H1 (cell line): Measurements from ENCODE around the gene SLC12A8. TPM values are rescaled to one million over a fixed set of nuclear protein-coding genes. Genes with fewer than 3 reads are reported as not detected.

Experiments used
- CTCF ChIA-PET: fragments of 300-600 bp; sonication (Branson Sonifier 250); formaldehyde crosslinking; loops from one replicate; lab custom pipeline; 2021; ENCODE audit not compliant: partially characterized antibody; lab: Charles Lee
- POLR2A ChIA-PET: fragments of 300-600 bp; sonication (Branson Sonifier 250); formaldehyde crosslinking; loops from one replicate; lab custom pipeline; 2021; ENCODE audit warnings: inconsistent platforms; ENCODE audit not compliant: partially characterized antibody; lab: Charles Lee
- DNase-seq, 2 experiments: peaks; one replicate each; pipeline versions ENCODE4 v3.0.0 to v3.0.0-alpha.2; 2010 to 2022; ENCODE audit warnings: low spot score in 2 of 2, low read depth in 1 of 2, mixed read lengths in 1 of 2
- FAIRE-seq: peaks from 2 replicates; lab custom pipeline; 2011; peaks lifted over from hg19 to GRCh38; lab: Jason Lieb, UNC
- H2AFZ ChIP-seq: 2 replicates; pipeline ENCODE4 v1.8.1; 2012; ENCODE audit warnings: low read length, inconsistent platforms
- H2AK5ac ChIP-seq: 2 replicates; pipeline ENCODE4 v1.6.1; 2013; ENCODE audit warnings: low read depth, low read length
- H2BK120ac ChIP-seq: replicated peaks from 2 replicates; pipeline ENCODE3; 2013; ENCODE audit warnings: low read depth, low read length, inconsistent platforms
- H2BK12ac ChIP-seq: 2 replicates; pipeline ENCODE4 v1.6.1; 2013; ENCODE audit warnings: low read depth, low read length
- H2BK15ac ChIP-seq: 2 replicates; pipeline ENCODE4 v1.6.1; 2013; ENCODE audit warnings: low read length
- H2BK20ac ChIP-seq: 2 replicates; pipeline ENCODE4 v1.6.1; 2013; ENCODE audit warnings: low read length
- H2BK5ac ChIP-seq: 2 replicates; pipeline ENCODE4 v1.6.1; 2013; ENCODE audit warnings: low read depth, low read length
- H3K14ac ChIP-seq: 2 replicates; pipeline ENCODE4 v1.6.1; 2013; ENCODE audit warnings: inconsistent platforms; ENCODE audit not compliant: insufficient read length
- H3K18ac ChIP-seq: 2 replicates; pipeline ENCODE4 v1.6.1; 2013; ENCODE audit warnings: low read length; ENCODE audit errors: extremely low read depth
- H3K23ac ChIP-seq: 2 replicates; pipeline ENCODE4 v1.6.1; 2013; ENCODE audit warnings: inconsistent platforms; ENCODE audit not compliant: insufficient read length
- H3K23me2 ChIP-seq: 2 replicates; pipeline ENCODE4 v1.6.1; 2013; ENCODE audit warnings: low read depth, low read length
- H3K27ac ChIP-seq: 2 replicates; pipeline ENCODE4 v1.6.1; 2011; ENCODE audit warnings: low read depth, low read length, inconsistent platforms
- H3K27me3 ChIP-seq, 4 experiments: replicated peaks in 1 of 4; 1 replicate in 1 of 4; 2 replicates in 3 of 4; pipeline versions ENCODE4 v1.6.1 to v1.8.1; 2011 to 2013; ENCODE audit warnings: low read length in 3 of 4, mild to moderate bottlenecking in 3 of 4, inconsistent platforms in 2 of 4, mixed read lengths in 2 of 4, moderate library complexity in 1 of 4; ENCODE audit not compliant: control insufficient read depth in 3 of 4, insufficient read depth in 3 of 4; ENCODE audit errors: extremely low read depth in 1 of 4
- H3K36me3 ChIP-seq, 4 experiments: 2 replicates each; pipeline versions ENCODE4 v1.6.1 to v1.8.1; 2011 to 2013; ENCODE audit warnings: mild to moderate bottlenecking in 4 of 4, low read length in 3 of 4, moderate library complexity in 2 of 4, control low read depth in 1 of 4, inconsistent platforms in 1 of 4; ENCODE audit not compliant: insufficient read depth in 4 of 4, control insufficient read depth in 2 of 4
- H3K4ac ChIP-seq: replicated peaks from 2 replicates; pipeline ENCODE3; 2013; ENCODE audit warnings: low read length, low read depth, mixed read lengths, inconsistent platforms; ENCODE audit not compliant: insufficient read length
- H3K4me1 ChIP-seq, 4 experiments: replicated peaks in 1 of 4; 1 replicate in 1 of 4; 2 replicates in 3 of 4; pipeline versions ENCODE4 v1.6.1 to v1.8.1; 2011 to 2013; ENCODE audit warnings: low read length in 3 of 4, inconsistent platforms in 2 of 4, mixed read lengths in 1 of 4; ENCODE audit not compliant: insufficient read depth in 4 of 4, control insufficient read depth in 3 of 4
- H3K4me2 ChIP-seq, 2 experiments: 2 replicates each; pipeline versions ENCODE4 v1.6.1 to v1.8.1; 2011 to 2013; ENCODE audit warnings: low read depth in 2 of 2, low read length in 2 of 2, control low read depth in 1 of 2, inconsistent platforms in 1 of 2, mild to moderate bottlenecking in 1 of 2; ENCODE audit not compliant: insufficient read depth in 1 of 2
- H3K4me3 ChIP-seq, 4 experiments: fragments of 200-600, 300-600 bp in 1 of 4; sonication (generic), shearing (Covaris generic), sonication (Bioruptor Twin) in 1 of 4; 2 replicates each; pipeline versions ENCODE4 v1.5.1 to v1.8.1; 2011 to 2016; ENCODE audit warnings: low read length in 4 of 4, low read depth in 3 of 4, control low read depth in 2 of 4, inconsistent platforms in 2 of 4, mild to moderate bottlenecking in 2 of 4, mixed read lengths in 1 of 4, moderate library complexity in 1 of 4; ENCODE audit not compliant: insufficient read depth in 2 of 4; ENCODE audit errors: extremely low read depth in 1 of 4
- H3K56ac ChIP-seq: replicated peaks from 2 replicates; pipeline ENCODE3; 2013; ENCODE audit warnings: low read depth, mild to moderate bottlenecking, mixed read lengths, low read length, inconsistent platforms; ENCODE audit not compliant: insufficient read length
- H3K79me1 ChIP-seq: 2 replicates; pipeline ENCODE4 v1.6.1; 2013; ENCODE audit warnings: low read depth, low read length, control low read depth
- H3K79me2 ChIP-seq, 2 experiments: 2 replicates each; pipeline versions ENCODE4 v1.6.1 to v1.8.1; 2012 to 2013; ENCODE audit warnings: low read length in 2 of 2, mild to moderate bottlenecking in 2 of 2, inconsistent platforms in 1 of 2; ENCODE audit not compliant: insufficient read depth in 2 of 2, control insufficient read depth in 1 of 2
- H3K9ac ChIP-seq, 4 experiments: replicated peaks in 1 of 4; 1 replicate in 1 of 4; 2 replicates in 3 of 4; pipeline versions ENCODE4 v1.6.1 to v1.8.1; 2011 to 2013; ENCODE audit warnings: low read depth in 3 of 4, low read length in 3 of 4, control low read depth in 2 of 4, mild to moderate bottlenecking in 2 of 4, moderate library complexity in 2 of 4, inconsistent platforms in 1 of 4; ENCODE audit errors: extremely low read depth in 1 of 4
- H3K9me3 ChIP-seq, 2 experiments: 2 replicates each; pipeline versions ENCODE4 v1.6.1 to v1.8.1; 2012 to 2013; ENCODE audit warnings: mild to moderate bottlenecking in 2 of 2, moderate library complexity in 2 of 2, control low read depth in 1 of 2, inconsistent platforms in 1 of 2, low read depth in 1 of 2, low read length in 1 of 2, mixed read lengths in 1 of 2; ENCODE audit not compliant: insufficient read depth in 2 of 2
- H4K20me1 ChIP-seq, 2 experiments: replicated peaks in 1 of 2; 2 replicates each; pipeline versions ENCODE3 to v1.8.1; 2011 to 2013; ENCODE audit warnings: inconsistent platforms in 2 of 2, low read length in 2 of 2, mild to moderate bottlenecking in 1 of 2; ENCODE audit not compliant: insufficient read depth in 2 of 2, control insufficient read depth in 1 of 2
- H4K5ac ChIP-seq: 2 replicates; pipeline ENCODE4 v1.6.1; 2013; ENCODE audit warnings: low read length, low read depth, mixed read lengths, inconsistent platforms; ENCODE audit not compliant: insufficient read length
- H4K8ac ChIP-seq: 2 replicates; pipeline ENCODE4 v1.8.0; 2013; ENCODE audit warnings: mild to moderate bottlenecking, moderate library complexity, low read length, inconsistent platforms; ENCODE audit not compliant: insufficient read depth; ENCODE audit errors: extremely low read depth
- H4K91ac ChIP-seq: replicated peaks from 2 replicates; pipeline ENCODE3; 2013; ENCODE audit warnings: low read length, mixed read lengths, inconsistent platforms; ENCODE audit not compliant: insufficient read length
- CBX8 ChIP-seq: fragments of 300-800, 300-1000 bp; sonication (generic); IDR thresholded peaks from 2 replicates; pipeline ENCODE4 v1.7.1; 2016; ENCODE audit warnings: low read depth, low read length, borderline replicate concordance
- CHD2 ChIP-seq: IDR thresholded peaks from 2 replicates; pipeline ENCODE4 v1.6.1; 2012; ENCODE audit warnings: low read length, improper control_type of control experiment
- CREB1 ChIP-seq: IDR thresholded peaks from 2 replicates; pipeline ENCODE4 v1.6.1; 2012; ENCODE audit warnings: inconsistent platforms
- CTBP2 ChIP-seq: IDR thresholded peaks from 2 replicates; pipeline ENCODE4 v1.7.0; 2011; ENCODE audit warnings: borderline replicate concordance, mild to moderate bottlenecking, moderate library complexity, mixed read lengths, low read length; ENCODE audit not compliant: insufficient read depth, insufficient read length
- E2F6 ChIP-seq: IDR thresholded peaks from 2 replicates; pipeline ENCODE4 v1.6.1; 2012; ENCODE audit warnings: inconsistent platforms
- JUND ChIP-seq: IDR thresholded peaks from 2 replicates; pipeline ENCODE4 v1.6.1; 2011; ENCODE audit warnings: mild to moderate bottlenecking, improper control_type of control experiment, low read length
- SAP30 ChIP-seq: fragments of 300-600 bp; sonication (generic); IDR thresholded peaks from 2 replicates; pipeline ENCODE4 v1.7.1; 2012; ENCODE audit warnings: low read length, moderate library complexity, mild to moderate bottlenecking, inconsistent platforms; ENCODE audit not compliant: insufficient read depth, insufficient replicate concordance
- SIN3A ChIP-seq, 2 experiments: IDR thresholded peaks in 1 of 2; conservative IDR thresholded peaks in 1 of 2; 2 replicates each; pipeline ENCODE4 v1.6.1; 2011 to 2012; ENCODE audit warnings: low read length in 2 of 2, improper control_type of control experiment in 1 of 2, low read depth in 1 of 2, mild to moderate bottlenecking in 1 of 2
- TCF12 ChIP-seq: IDR thresholded peaks from 2 replicates; pipeline ENCODE4 v1.6.1; 2011; ENCODE audit warnings: low read depth, mild to moderate bottlenecking, low read length
- YY1 ChIP-seq: IDR thresholded peaks from 2 replicates; pipeline ENCODE4 v1.6.1; 2011; ENCODE audit warnings: low read depth, mild to moderate bottlenecking, low read length
- ZNF274 ChIP-seq: IDR thresholded peaks from 2 replicates; pipeline ENCODE4 v1.7.0; 2012; ENCODE audit warnings: low read length, borderline replicate concordance; ENCODE audit errors: extremely low read depth
- WGBS, 2 experiments: shearing (Covaris generic) in 1 of 2; methylation state at CpG; one replicate each; pipeline versions ENCODE4 v1.1.6 to v1.1.7; 2013 to 2015; ENCODE audit warnings: low lambda C conversion rate in 2 of 2, mixed read lengths in 2 of 2, inconsistent platforms in 1 of 2, low coverage in 1 of 2, missing lambda C conversion rate in 1 of 2; ENCODE audit not compliant: insufficient replicate concordance in 2 of 2, insufficient coverage in 1 of 2, insufficient read length in 1 of 2; ENCODE audit errors: extremely low coverage in 1 of 2, missing lambda C conversion rate in 1 of 2; 5-methylcytosine and 5-hydroxymethylcytosine counted together
- polyA plus RNA-seq, 7 experiments: library from polyadenylated mRNA; depleted of rRNA in 3 of 7; stranded (reverse) in 5 of 7; unstranded in 2 of 7; fragments of >200 nt in 5 of 7; fragments of 200-250 nt in 2 of 7; gene quantifications; 1 replicate in 5 of 7; 2 replicates in 1 of 7; 4 replicates in 1 of 7; pipeline versions ENCODE4 v1.2.1 to v1.2.3, GENCODE V29; 2011 to 2013; ENCODE audit warnings: missing spikeins in 2 of 7, mixed read lengths in 2 of 7
- total RNA-seq: library from RNA; stranded (reverse); fragmentation: NEBNext Ultra II Directional; extraction: Animal tissue kit (Norgen Biotek cat#: 25700); gene quantifications from 2 replicates; pipeline ENCODE4 v1.2.1, GENCODE V29; 2021

Gene SLC12A8
- total and polyA plus RNA-seq, 2 of the 8 experiments (the other 6 are each of a cell fraction or from before 2014, with no cell fraction given), result 13.7 to 14.4 TPM

- Histone ChIP-seq H2BK15ac (no peak overlapping the region), H3K56ac (no peak overlapping the region), H3K23ac (no peak overlapping the region), H3K14ac (no peak overlapping the region), H3K18ac (no peak overlapping the region), H3K9me3 (no peaks in the 10 kb centered on the region), H4K91ac (no peak overlapping the region), H3K27ac (no peak overlapping the region), H3K79me1 (no peaks in the 10 kb centered on the region), H3K27me3 (no peaks in the 10 kb centered on the region), H3K4me3 (no peak overlapping the region), H2BK5ac (no peak overlapping the region), H3K36me3 (no peaks in the 10 kb centered on the region; a peak in 2 of 8 replicates), H3K23me2 (no peaks in the 10 kb centered on the region), H2BK120ac (no peak overlapping the region), H2AFZ (no peak overlapping the region), H3K9ac (no peak overlapping the region), H2BK20ac (no peak overlapping the region), H4K8ac (no peak overlapping the region; the same call in 1 of the 2 replicates), H3K79me2 (no peaks in the 10 kb centered on the region), H4K5ac (no peak overlapping the region), H2AK5ac (no peak overlapping the region), H4K20me1 (no peaks in the 10 kb centered on the region), H3K4me1 (peaks cover 0 to 8% (median 0%) of the 10 kb centered on the region in 4 experiments; a peak in 1 of 7 replicates), H3K4me2 (no peak overlapping the region), H3K4ac (no peak overlapping the region), H2BK12ac (no peak overlapping the region)
- WGBS, 2 experiments, result 82% methylated on average over 13 of the region's 13 CpGs; no CpG with 5 or more reads in 1 of the 2 experiments
- CTCF ChIA-PET, result interaction anchor here (0.6 to 2.4 kb wide), 11 partner anchors 10 to 412 kb away, joined by 3 to 10 read pairs (median 3); partner anchors contain the start of gene SNX4
- no peak for DNase-seq
- FAIRE-seq, result no peak
- POLR2A ChIA-PET, result interaction anchor here (0.7 to 1.2 kb wide), 2 partner anchors 11 to 382 kb away, joined by 3 read pairs; no protein-coding TSS in a partner anchor
- no peak for TF ChIP-seq E2F6
- TF ChIP-seq SAP30, result no peak
- TF ChIP-seq CBX8, result no peak
- TF ChIP-seq SIN3A (conservative IDR thresholded peaks at IDR 0.05 in 1 of 2, IDR thresholded peaks at IDR 0.05 in 1 of 2; ENCODE audit: low read depth in 1 of 2, low read length in 2 of 2), result no peak
- no peak for TF ChIP-seq JUND
- no peak for TF ChIP-seq TCF12
- no peak for TF ChIP-seq YY1
- TF ChIP-seq CHD2, result no peak
- TF ChIP-seq CTBP2, result no peak
- TF ChIP-seq ZNF274, result no peak
- TF ChIP-seq CREB1, result no peak
Measured at GRCh38 chr3:125107861-125108567, 104.5 kb downstream of the SLC12A8 start.
